Anterior cingulate cortex (tissue), 58 donors: Measurements from ENCODE around the gene RNF14.

Source experiments
- DNase-seq, 58 donors: peaks; one replicate each; lab custom pipeline; 2025; lab: John Stamatoyannopoulos, UW

Gene RNF14

GRCh38 chr5:141945511-141946051 is 23.3 kb upstream of the RNF14 start:
- DNase-seq: peak in 3 of 58 donors; percentile 15 to 36 (median 24)

GRCh38 chr5:141947316-141947715 is 21.6 kb upstream of the RNF14 start:
- DNase-seq: no peak

DNA sequence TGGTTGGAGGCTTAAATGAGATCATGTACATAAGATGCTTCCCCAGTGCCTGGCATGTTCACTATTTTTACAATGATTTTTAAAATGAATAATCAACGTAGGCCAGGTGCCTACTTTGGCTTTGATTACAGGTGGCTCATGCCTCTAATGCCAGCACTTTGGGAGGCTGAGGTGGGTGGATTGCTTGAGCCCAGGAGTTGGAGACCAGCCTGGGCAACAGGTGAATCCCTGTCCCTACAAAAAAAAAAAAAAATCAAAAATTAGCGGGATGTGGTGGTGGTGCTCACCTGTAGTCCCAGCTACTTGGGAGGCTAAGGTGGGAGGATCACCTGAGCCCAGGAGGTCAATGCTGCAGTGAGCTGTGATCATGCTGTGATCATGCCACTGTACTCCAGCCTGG is 20.1 kb upstream of the RNF14 start:
- no peak for DNase-seq

DNA sequence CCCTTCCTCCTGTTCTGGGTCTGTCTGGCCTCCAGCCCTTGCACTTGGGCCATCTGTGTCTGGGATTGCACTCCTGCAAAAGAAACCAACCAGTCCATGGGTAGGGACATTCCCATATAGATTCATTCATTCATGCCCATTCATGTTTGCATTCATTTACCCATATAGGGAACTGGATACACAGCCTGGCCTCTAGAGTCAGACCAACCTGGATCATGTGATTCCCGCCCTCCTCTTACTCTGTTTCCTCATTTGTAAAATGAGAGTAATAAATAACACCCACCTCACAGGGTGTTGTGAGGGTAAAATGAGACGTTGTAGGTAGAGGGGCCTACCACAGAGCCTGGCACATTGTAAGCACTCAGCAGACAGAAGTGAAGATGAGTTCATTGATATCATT is 19.4 kb upstream of the RNF14 start:
- no peak for DNase-seq

DNA sequence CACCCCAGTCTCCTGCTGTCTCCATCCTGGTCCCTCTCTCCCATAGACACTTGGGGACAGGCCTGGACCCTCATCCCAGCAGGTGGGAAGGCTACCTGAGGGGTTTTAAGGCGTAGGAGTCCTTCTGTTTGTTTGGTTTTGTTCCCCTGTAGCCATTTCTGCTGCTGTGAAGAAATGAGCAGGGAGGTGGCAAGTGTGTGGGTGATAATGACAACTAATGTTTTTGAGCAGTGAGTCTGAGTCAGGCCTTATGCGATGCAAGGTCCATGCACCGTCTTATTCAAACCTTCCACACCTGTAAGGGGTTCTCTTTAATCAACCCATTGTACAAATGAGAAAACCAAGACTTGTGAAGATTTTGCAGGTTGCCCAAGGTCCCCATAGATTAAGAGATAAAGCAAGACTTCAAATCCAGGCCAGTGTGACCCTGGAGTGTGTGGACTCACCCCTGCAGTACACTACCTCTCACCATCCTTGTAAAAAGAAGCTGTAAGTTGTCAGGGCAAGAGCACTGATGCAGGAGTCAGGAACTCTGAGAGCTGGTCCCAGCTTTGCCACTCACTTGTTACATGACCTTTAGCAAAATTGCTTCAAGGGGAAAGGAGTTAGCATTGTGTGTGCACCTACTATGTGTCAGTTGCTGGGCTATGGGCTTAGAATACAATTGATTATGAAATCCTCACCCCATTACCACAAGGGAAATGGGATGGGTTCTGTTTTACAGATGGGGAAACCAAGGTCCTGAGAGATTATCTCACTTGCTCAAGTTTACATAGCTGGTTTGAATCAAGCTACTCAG is 18.5 kb upstream of the RNF14 start:
- no peak for DNase-seq

- DNase-seq: peak in 4 of 58 donors; percentile 18 to 33 (median 20)
These were observed 17.5 kb upstream of the RNF14 start for GRCh38 chr5:141951332-141951781.

DNA sequence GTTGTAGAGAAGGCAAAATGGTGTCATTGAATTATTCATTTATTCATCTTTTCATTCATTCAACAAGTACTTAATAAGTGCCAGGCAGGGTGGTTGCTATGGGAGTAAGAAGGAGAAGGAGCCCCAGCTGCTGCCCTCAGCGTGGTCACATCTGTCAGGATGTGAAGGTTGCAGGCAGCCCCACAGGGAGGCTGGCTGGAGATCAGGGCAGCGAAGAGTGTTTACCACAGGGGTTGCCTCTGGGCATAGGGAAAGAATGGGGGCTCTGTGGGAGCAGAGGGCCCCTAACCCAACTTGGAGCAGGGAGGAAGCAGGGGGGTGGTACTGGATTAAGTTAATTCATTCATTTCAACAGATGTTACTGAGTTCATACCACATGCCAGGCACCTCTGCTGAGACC is 16.9 kb upstream of the RNF14 start:
- DNase-seq: no peak

GRCh38 chr5:141954194-141954593 is 14.7 kb upstream of the RNF14 start:
- DNase-seq: no peak

DNA sequence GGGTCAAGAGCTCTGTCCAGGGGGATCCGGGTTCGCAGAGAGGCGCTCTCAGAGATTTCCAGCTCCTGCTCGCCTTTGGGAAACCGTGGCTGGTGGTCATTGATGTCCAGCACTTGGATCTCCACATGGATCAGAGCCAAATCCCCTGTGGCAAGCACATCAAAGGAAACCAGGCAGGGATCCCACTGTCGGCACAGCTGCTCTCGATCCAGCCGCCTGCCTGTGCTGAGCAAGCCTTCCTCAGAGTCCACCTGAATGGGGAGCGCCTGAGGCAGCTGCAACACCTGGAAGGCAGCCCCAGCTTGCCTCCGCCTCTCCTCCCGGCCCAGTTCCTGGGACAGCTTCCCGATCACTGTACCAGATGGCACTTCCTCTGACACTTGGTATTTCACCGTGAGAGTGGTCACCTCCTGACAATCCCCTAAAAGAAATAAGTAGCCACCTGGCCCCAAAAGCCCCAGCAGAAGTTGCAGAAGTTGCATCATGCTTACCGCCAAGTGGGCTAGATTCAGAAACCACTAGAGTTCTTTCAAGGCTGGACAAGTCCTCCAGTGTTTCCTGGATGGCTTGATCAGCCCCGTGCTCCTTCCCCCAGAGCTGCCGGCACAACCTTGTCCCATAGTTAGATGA is 11.4 kb upstream of the RNF14 start:
- no peak for DNase-seq

DNA sequence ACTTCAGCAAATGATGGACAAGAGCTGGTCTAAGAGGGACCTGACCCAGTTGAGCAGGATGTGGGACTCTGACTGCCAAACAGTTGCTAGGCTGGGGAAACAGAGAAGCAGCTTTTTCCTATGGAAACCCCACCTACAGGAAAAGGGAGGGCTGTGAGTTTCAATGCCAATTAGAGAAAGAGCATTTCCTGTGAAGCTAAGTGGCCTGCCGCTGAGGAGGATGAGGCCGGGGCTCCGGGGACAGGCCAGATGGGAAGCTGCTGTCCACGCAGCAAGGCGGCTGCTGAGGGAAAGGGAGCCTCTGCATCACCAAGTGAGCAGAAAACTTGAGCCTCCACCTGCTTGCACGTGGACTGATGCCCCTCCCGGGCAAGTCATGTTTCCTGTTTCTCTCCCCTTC is 10.8 kb upstream of the RNF14 start, which contains the start of gene PCDH12:
PCDH12 (minus strand) TSS at position 90 of the 400 bp plus-strand sequence. CDS start 351 bp downstream, outside the sequence.
- DNase-seq: peak in 1 of 58 donors; percentile 23

DNA sequence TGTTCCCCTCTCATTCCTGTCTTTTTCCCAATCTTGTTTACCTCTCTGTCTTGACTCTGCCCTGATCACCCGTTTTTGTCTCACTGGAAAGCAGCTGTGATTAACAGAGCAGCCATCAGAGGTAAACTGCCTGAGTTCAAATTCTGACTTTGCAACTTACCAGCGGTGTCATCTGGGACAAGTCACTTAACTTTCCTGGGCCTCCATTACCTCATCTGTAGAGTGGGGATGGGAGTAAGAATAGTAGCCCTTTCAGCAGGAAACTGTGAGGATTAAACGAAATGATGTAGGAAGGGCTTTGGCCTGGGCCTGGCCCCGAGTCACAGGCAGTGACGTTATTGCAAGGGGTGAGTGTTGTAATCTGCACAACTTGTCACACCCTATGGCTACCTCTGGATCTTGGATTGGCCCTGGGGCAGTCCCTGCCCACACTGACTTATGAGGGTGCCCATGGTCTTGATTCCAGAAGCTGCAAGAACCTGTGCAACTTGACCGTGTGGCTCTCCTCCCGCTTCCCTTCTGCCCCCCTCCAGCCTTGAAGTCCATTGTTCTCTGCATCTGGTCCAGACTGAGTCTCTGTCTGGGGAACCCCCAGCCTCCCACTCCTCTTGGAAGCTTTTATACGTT is 10.2 kb upstream of the RNF14 start:
- no peak for DNase-seq

- peak in 2 of 58 donors; percentile 13 to 19 for DNase-seq
These were observed 8.9 kb upstream of the RNF14 start for GRCh38 chr5:141960018-141960417.

DNA sequence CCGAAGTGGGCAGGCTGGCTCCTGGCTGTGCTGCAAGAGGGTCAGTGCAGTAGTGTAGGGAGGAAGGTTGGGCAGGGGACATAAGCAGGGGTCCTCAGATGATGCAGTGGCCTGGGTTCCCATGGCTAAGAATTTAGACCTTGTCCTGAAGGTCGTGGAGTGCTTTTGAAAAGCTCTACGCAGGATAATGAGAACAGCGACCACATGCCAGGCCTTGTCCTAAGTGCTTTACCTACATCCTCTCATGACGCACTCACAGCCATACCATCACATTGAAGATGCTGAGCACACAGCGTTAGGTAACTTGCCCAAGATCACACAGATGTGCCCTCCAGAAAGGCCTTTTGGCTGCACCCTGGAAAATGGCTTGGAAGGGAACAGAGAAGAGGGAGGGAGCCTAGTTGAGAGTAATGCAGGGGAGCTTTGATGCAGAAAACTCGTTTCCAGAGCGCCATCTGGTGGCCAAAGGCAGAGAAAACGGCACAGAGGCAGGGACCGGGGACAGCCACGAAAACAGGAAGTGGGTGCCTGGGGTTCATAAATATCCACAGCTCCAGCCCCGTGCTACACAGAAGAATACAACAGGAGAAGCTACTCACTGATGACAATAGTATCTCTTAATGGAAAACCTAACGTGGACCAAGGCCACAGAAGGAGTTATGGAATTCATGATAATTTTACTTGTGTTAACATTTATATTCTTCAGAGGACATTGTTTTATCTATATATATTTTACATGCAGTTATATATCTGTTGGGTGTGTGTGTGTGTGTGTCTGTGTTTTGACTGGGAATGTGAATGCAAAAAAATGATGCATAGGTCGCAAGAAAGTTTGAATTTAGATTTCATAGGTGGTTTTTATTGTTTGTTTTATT is 8.2 kb upstream of the RNF14 start:
- peak in 57 of 58 donors; percentile 27 to 94 (median 79) for DNase-seq

- DNase-seq: no peak
These were observed 7.4 kb upstream of the RNF14 start for GRCh38 chr5:141961466-141961865.

DNA sequence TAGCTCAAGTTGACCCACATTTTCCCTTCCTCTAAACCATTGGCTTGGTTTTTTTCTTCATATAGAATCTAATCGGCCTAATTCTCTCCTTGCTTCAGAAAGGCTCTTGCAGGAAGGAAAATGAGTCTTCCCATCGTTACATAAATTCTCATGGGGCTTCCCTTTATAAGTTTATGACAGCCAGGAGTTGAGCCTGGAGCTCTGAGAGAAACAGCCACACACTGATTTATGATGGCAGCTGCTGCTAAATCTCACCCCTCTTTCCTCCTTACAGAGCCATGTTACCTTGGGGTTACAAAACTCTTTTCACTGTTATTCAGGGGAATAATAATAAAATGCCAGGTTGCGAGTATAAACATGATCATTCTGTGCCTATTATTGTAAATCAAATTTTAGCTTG is 5.2 kb upstream of the RNF14 start:
- DNase-seq: no peak

GRCh38 chr5:141965071-141965470 is 3.8 kb upstream of the RNF14 start:
- no peak for DNase-seq

DNA sequence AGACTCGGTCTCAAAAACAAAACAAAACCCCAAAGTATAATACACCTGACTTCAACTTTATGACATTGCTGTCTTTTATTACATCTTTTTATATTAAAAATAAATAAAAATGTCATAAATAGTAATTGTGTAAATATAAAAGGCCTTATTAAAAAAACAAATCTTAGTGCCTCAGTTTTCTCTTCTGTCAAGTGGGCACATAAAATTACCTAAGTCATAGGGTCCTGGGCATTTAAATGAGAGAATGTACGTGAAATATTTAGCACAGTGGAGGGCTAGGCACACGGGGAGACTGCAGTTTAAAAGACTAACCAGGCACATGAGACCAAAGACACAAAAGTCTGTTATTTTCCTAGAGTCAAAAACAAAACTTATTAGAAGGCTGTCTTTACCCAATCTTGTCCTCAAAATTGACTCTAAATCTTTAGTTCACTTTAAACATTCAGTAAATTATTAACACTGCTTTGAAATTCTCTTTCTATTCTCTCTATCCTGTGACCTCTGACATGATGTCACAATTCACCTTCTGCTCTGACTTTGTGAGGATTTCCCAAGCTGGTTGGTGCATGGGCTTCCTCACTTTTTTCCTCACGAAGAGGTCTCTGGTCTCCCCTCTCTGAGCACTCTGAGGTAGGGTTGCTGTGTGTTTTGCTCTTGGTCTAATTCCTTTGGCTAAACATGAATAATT is 2.5 kb upstream of the RNF14 start:
- DNase-seq: no peak

DNA sequence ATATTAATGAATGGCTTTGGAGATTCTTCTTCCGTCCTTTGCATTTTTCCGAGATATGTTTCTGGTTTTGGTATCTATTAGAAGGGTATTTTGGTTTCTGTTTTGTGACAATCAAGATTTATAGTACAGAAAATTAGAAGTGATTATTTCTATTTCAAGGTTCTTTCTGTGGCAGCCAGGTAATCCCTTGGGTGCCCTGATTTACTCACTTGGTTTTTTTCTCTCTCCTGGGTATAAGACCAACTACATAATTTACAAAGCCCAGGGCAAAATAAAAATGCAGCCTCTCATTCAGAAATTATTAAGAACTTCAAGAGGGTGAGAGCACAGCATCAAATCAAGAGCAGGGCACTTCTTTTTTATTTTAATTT is 2.0 kb upstream of the RNF14 start:
- DNase-seq: no peak
